GM12878 (cell line): ENCODE measurements around the gene RAP1A. TPM values are rescaled to one million over a fixed set of nuclear protein-coding genes. Genes with fewer than 3 reads are reported as not detected.

Source experiments
- EZH2 ChIP-seq: IDR thresholded peaks from 2 replicates; pipeline ENCODE4 v1.6.1; 2012; ENCODE audit warnings: low read depth, mild to moderate bottlenecking, control low read depth, inconsistent platforms, low read length, borderline replicate concordance; ENCODE audit not compliant: control insufficient read depth
- FOXM1 ChIP-seq: IDR thresholded peaks from 2 replicates; pipeline ENCODE4 v1.6.1; 2012; ENCODE audit warnings: low read depth, mild to moderate bottlenecking, inconsistent platforms, low read length, moderate library complexity
- GABPA ChIP-seq: IDR thresholded peaks from 2 replicates; pipeline ENCODE4 v1.6.1; 2014; ENCODE audit warnings: antibody characterized with exemption, low read depth, mild to moderate bottlenecking, inconsistent platforms
- JUNB ChIP-seq: IDR thresholded peaks from 2 replicates; pipeline ENCODE4 v1.6.1; 2016; ENCODE audit warnings: antibody characterized with exemption, mild to moderate bottlenecking
- MTA3 ChIP-seq: IDR thresholded peaks from 2 replicates; pipeline ENCODE4 v1.6.1; 2012; ENCODE audit warnings: low read length, inconsistent platforms, borderline replicate concordance
- REST ChIP-seq: IDR thresholded peaks from 2 replicates; pipeline ENCODE4 v1.6.1; 2012; ENCODE audit warnings: mild to moderate bottlenecking, low read depth, low read length
- STAT3 ChIP-seq: IDR thresholded peaks from 2 replicates; pipeline ENCODE4 v1.6.1; 2011; ENCODE audit warnings: low read depth, low read length, improper control_type of control experiment
- SUPT20H ChIP-seq: IDR thresholded peaks from 2 replicates; pipeline ENCODE4 v1.6.1; 2011; ENCODE audit warnings: low read depth, mild to moderate bottlenecking, low read length, moderate library complexity, borderline replicate concordance; ENCODE audit not compliant: control insufficient read depth
- TBL1XR1 ChIP-seq: IDR thresholded peaks from 2 replicates; pipeline ENCODE4 v1.6.1; 2012; ENCODE audit warnings: low read depth, low read length, improper control_type of control experiment
- polyA plus RNA-seq, 11 experiments: library from polyadenylated mRNA; depleted of rRNA in 4 of 11; unstranded in 6 of 11; stranded (reverse) in 5 of 11; fragments of >200 nt; fragmentation: Nextera tagmentation in 4 of 11; fragmentation: Illumina TruSeq in 1 of 11; extraction: Ambion mirVana in 4 of 11; extraction: Trizol in 1 of 11; gene quantifications; 1 replicate in 1 of 11; 2 replicates in 10 of 11; pipeline versions ENCODE4 v1.2.1 to v1.2.3, GENCODE V29; 2011 to 2016; ENCODE audit warnings: inconsistent platforms in 2 of 11, missing spikeins in 2 of 11, low read depth in 1 of 11
- total RNA-seq, 4 experiments: library from RNA; depleted of rRNA in 3 of 4; stranded (reverse); fragments of >200 nt in 3 of 4; fragmentation: Illumina TruSeq in 1 of 4; extraction: Trizol in 1 of 4; gene quantifications; 2 replicates each; pipeline versions ENCODE4 v1.2.1 to v1.2.3, GENCODE V29; 2013 to 2021

Gene RAP1A
- total and polyA plus RNA-seq, 10 of the 15 experiments (the other 5 are each of a cell fraction or from before 2014, with no cell fraction given): 38.4 to 213 (median 86.0) TPM

GRCh38 chr1:111732718-111733117, 113.1 kb downstream of the RAP1A start (continued):
- no peak for TF ChIP-seq REST
- no peak for TF ChIP-seq JUNB
- TF ChIP-seq STAT3: no peak
- TF ChIP-seq GABPA: no peak
- TF ChIP-seq MTA3: no peak
- TF ChIP-seq EZH2: no peak
- TF ChIP-seq FOXM1: no peak
- TF ChIP-seq TBL1XR1: no peak
- TF ChIP-seq SUPT20H: no peak
